ENCODE measurements around the gene CNTN4. TPM values are rescaled to one million over a fixed set of nuclear protein-coding genes. Genes with fewer than 3 reads are reported as not detected.

The CNTN4 gene
- total and polyA plus RNA-seq, 10 donors = 0.20 to 4.3 (median 1.5) TPM

- H3K4me3 ChIP-seq = no peak overlapping the region
- no peaks in the 10 kb centered on the region for H3K27me3 ChIP-seq (replicated peaks in 1 of 7)
- DNase-seq = no peak
- H3K4me1 ChIP-seq = no peaks in the 10 kb centered on the region
- no peaks in the 10 kb centered on the region for H3K36me3 ChIP-seq
- intact Hi-C loops (cut with DNase I; ENCODE audit: low total_unique reads) = no loop called here
- H3K9me3 ChIP-seq = peaks cover 0 to 11% (median 5%) of the 10 kb centered on the region in 8 donors
- TF ChIP-seq POLR2A (IDR thresholded peaks at IDR 0.05) = no peak
- no peak for TF ChIP-seq POLR2AphosphoS5 (IDR thresholded peaks at IDR 0.05)
- no peak overlapping the region for H3K27ac ChIP-seq
Observed at GRCh38 chr3:2615080-2615479, 516.4 kb downstream of the CNTN4 start.

DNA sequence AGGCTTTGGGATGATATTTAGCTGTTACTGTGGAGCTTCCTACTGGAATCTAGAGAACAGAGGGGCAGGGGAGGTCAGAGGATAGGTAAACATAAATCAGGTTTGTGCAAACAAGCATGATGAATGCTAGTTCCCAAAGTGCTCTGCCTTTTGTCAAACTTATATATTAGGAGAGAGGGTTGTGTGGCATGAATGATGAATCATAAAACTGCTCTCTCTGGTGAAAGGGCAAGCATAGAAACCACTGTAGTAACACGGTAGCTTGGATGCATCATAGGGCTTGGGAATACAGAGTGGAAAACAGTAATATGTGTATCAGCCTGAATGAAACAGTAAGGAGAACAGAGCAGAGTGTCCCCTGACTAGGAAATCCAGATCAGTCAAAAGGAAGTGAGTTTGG, 524.8 kb downstream of the CNTN4 start:
- Histone ChIP-seq H3K4me3 (no peak overlapping the region), H3K9me3 (no peaks in the 10 kb centered on the region), H3K27ac (no peak overlapping the region), H3K4me1 (no peaks in the 10 kb centered on the region), H3K27me3 (replicated peaks in 1 of 7) (no peaks in the 10 kb centered on the region), H3K36me3 (no peaks in the 10 kb centered on the region)
- DNase-seq = no peak
- intact Hi-C loops (cut with DNase I; ENCODE audit: low total_unique reads) = no loop called here
- TF ChIP-seq POLR2AphosphoS5 (IDR thresholded peaks at IDR 0.05) (no peak), POLR2A (IDR thresholded peaks at IDR 0.05) (no peak)
- TF ChIP-seq, protein P1, sequence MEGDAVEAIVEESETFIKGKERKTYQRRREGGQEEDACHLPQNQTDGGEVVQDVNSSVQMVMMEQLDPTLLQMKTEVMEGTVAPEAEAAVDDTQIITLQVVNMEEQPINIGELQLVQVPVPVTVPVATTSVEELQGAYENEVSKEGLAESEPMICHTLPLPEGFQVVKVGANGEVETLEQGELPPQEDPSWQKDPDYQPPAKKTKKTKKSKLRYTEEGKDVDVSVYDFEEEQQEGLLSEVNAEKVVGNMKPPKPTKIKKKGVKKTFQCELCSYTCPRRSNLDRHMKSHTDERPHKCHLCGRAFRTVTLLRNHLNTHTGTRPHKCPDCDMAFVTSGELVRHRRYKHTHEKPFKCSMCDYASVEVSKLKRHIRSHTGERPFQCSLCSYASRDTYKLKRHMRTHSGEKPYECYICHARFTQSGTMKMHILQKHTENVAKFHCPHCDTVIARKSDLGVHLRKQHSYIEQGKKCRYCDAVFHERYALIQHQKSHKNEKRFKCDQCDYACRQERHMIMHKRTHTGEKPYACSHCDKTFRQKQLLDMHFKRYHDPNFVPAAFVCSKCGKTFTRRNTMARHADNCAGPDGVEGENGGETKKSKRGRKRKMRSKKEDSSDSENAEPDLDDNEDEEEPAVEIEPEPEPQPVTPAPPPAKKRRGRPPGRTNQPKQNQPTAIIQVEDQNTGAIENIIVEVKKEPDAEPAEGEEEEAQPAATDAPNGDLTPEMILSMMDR (IDR thresholded peaks at IDR 0.05 in 8 of 11, conservative IDR thresholded peaks at IDR 0.05 in 3 of 11) = no peak
- 37 to 65% (median 63%) methylated on average over 1 of the region's 1 CpG for WGBS, 5 donors

DNA sequence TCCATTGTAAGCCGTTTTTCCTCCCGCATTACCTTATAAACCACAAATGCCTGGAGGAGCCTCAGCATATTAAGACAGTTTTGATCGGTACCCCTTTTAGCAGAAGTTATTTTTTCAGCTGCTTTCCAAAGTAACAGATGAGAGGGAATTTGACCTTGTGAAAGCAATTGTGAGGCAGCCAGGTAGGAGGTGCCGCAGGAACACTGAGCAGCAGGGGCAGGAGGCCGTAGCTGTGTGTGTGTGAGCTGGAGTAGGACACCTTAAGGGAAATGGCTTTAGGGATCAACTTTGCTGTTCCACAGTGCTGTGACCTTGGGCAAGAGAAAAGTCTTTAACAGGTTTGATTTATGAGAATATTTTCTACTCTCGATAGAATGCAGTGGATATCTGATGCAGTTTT, 529.5 kb downstream of the CNTN4 start:
- DNase-seq = no peak
- 81 to 89% (median 87%) methylated on average over 6 of the region's 6 CpGs for WGBS, 5 donors
- Histone ChIP-seq H3K4me3 (no peak overlapping the region), H3K4me1 (no peaks in the 10 kb centered on the region), H3K27me3 (replicated peaks in 1 of 7) (no peaks in the 10 kb centered on the region), H3K27ac (no peak overlapping the region), H3K36me3 (no peaks in the 10 kb centered on the region), H3K9me3 (no peaks in the 10 kb centered on the region)
- intact Hi-C loops (cut with DNase I; ENCODE audit: low total_unique reads) = no loop called here
- TF ChIP-seq, protein P1 (IDR thresholded peaks at IDR 0.05 in 8 of 11, conservative IDR thresholded peaks at IDR 0.05 in 3 of 11) = no peak
- TF ChIP-seq POLR2A (IDR thresholded peaks at IDR 0.05) (no peak), POLR2AphosphoS5 (IDR thresholded peaks at IDR 0.05) (no peak)

DNA sequence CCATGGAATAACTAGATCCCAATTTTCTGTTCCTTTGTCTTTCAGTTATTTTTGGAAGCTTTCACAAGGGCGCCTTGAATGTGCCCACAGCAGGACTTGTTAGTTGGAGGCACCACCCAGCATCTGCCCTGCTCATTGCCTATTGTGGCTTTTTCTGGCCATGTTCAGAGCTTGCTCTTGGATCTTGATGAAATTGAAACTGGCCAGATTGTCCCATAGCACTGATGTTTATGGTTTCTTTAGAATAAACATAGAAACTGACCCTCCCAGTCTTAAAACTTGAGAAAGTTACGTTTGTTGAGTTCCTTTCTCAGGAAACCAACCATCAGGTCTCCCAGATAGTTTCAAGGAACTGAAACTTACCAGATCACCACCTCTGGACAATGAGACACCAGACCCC, 536.8 kb downstream of the CNTN4 start:
- no peak overlapping the region for H3K4me3 ChIP-seq
- H3K9me3 ChIP-seq = peaks cover 0 to 13% (median 0%) of the 10 kb centered on the region in 8 donors
- H3K27ac ChIP-seq = no peak overlapping the region
- no peaks in the 10 kb centered on the region for H3K27me3 ChIP-seq (replicated peaks in 1 of 7)
- no peak for DNase-seq
- 47 to 79% (median 63%) methylated on average over 2 of the region's 2 CpGs for WGBS, 5 donors
- no peaks in the 10 kb centered on the region for H3K36me3 ChIP-seq
- no peaks in the 10 kb centered on the region for H3K4me1 ChIP-seq
- TF ChIP-seq POLR2AphosphoS5 (IDR thresholded peaks at IDR 0.05) (no peak), POLR2A (IDR thresholded peaks at IDR 0.05) (no peak)
- TF ChIP-seq, protein P1 (IDR thresholded peaks at IDR 0.05 in 8 of 11, conservative IDR thresholded peaks at IDR 0.05 in 3 of 11) = no peak
- intact Hi-C loops (cut with DNase I; ENCODE audit: low total_unique reads) = no loop called here

GRCh38 chr3:2643606-2644005, 544.9 kb downstream of the CNTN4 start:
- no peaks in the 10 kb centered on the region for H3K36me3 ChIP-seq
- no peak for DNase-seq
- no peak overlapping the region for H3K27ac ChIP-seq
- no peak overlapping the region for H3K4me3 ChIP-seq
- H3K4me1 ChIP-seq = no peaks in the 10 kb centered on the region
- WGBS, 5 donors = 56 to 82% (median 66%) methylated on average over 3 of the region's 3 CpGs
- H3K27me3 ChIP-seq (replicated peaks in 1 of 7) = no peaks in the 10 kb centered on the region
- intact Hi-C loops (cut with DNase I; ENCODE audit: low total_unique reads) = no loop called here
- TF ChIP-seq, protein P1 (IDR thresholded peaks at IDR 0.05 in 8 of 11, conservative IDR thresholded peaks at IDR 0.05 in 3 of 11) = no peak
- TF ChIP-seq POLR2A (IDR thresholded peaks at IDR 0.05) (no peak), POLR2AphosphoS5 (IDR thresholded peaks at IDR 0.05) (no peak)
- H3K9me3 ChIP-seq = peaks cover 0 to 2% (median 0%) of the 10 kb centered on the region in 8 donors

Data from spleen (tissue), 11 donors.